T1000 (cell line): Measurements from ENCODE around the gene ARID1B.

Experiments
- DNase-seq: peaks from one replicate; lab custom pipeline; 2025; ENCODE audit warnings: mixed read lengths; lab: John Stamatoyannopoulos, UW

ARID1B gene

GRCh38 chr6:157054531-157054979, 277.4 kb downstream of the ARID1B start:
- no peak for DNase-seq

DNA sequence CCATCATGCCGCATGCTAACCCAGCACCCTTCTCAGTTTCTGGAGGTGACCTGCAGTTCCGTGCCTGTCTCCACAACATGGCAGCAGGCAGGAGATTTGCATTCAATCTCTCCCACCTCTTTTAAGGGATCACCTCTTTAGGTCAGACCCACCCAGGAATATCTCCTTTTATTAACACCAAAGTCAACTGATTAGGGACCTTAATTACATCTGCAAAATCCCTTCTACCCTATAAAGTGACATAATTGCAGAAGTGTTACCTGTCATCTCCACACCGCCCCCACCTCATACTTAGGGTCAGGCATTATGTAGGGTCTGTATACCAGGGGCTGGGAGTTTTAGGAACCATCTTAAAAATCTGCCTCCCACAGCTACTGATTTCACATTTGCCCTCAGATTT, 278.7 kb downstream of the ARID1B start:
- no peak for DNase-seq

DNA sequence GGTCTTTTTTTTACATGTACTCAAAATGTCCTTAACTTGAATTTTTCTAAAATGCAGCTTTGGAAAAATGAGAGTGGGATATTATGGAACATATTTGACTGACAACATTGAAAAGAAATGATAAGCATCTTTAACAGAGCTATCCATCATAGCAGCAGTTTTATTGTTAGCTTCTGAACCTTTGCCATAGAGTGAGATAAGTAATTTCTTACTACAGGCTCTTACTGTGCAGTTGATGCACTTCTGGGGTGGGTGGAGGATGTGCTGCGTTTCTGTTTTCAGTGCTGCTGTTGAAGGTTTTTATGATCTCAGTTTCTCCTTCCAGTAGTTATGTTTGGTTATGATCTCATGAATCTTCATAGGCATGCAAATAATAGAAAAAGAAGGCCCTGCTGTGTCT, 279.1 kb downstream of the ARID1B start:
- DNase-seq = no peak

DNA sequence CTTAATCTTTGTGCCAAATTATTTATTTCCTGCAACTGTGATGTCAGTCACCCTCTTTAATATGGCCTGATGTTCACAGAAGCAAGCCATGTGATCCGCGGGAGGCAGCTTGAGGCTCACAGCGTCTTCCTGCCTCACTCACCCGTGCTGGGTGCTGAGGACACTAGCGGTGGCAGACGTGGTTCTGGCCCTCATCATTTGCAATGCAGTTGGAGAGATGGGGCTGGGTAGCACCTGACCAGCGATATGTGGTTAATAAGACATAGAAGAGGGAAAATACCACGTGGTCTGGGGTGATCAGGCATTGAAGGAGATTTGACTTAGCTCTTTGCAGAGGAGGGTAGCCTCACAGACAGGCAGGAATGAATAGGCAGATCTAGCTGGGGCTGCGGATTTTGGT, 281.4 kb downstream of the ARID1B start:
- DNase-seq = no peak

- DNase-seq = no peak
Observed at GRCh38 chr6:157059781-157060180, 282.6 kb downstream of the ARID1B start.

DNA sequence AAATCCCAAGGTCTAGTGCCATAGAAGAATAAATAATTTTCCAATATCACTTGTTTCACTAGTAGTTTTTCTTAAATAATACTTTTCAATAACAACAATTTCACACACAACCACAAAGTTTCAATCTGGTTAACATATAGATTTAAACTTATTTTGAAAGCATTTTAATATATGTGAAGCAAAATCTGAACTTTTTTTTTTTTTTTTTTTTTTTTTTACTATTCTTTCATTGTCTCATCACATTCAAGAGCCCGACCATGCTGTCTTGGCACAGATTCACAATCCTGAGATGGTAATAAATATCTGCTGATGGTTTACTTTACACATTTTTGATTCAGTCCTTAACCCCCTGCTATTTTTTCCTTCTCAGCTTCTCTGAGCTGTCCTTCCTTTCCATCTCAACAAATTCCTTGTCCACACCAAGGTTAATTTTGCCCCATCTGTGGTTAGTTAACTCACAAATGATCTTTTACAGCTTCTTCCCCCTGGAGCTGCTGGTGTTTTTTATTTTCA, 283.3 kb downstream of the ARID1B start:
- no peak for DNase-seq

- no peak for DNase-seq
Observed at GRCh38 chr6:157061770-157062594, 284.8 kb downstream of the ARID1B start.

DNA sequence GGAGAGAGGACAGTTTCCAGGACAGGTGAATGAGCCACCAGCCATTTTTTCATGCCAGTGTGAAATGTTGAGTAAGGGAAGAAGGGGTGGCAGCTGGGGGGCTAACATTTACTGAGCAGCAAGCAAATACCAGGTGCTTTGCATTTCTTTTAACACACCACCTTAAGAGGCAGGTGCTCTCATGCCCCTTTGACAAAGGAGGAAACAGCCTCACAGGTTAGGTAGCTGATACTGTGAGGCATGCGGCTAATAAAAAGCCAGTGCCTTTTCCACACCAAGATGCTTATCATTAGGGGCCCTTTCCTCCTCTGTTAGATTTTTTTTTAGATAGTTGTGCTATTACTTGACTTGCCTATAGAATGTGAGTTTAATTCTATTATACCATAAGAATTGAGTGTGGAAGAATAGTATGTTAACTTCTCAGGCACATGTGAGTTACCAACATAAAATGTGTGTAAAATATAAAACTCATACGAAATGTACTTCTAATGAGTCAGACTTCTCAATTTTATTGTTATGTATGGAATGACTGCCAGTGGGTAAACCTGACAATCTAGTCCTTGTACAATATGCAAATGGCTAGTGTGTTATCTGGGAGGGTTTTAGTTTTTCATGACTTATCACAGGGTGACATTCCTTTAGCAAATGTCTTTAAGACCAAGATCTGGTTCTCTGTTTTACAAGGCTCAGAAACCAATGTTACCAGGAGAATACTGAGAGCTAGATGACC, 286.2 kb downstream of the ARID1B start:
- DNase-seq = no peak

GRCh38 chr6:157063923-157064322, 286.7 kb downstream of the ARID1B start:
- DNase-seq = no peak

DNA sequence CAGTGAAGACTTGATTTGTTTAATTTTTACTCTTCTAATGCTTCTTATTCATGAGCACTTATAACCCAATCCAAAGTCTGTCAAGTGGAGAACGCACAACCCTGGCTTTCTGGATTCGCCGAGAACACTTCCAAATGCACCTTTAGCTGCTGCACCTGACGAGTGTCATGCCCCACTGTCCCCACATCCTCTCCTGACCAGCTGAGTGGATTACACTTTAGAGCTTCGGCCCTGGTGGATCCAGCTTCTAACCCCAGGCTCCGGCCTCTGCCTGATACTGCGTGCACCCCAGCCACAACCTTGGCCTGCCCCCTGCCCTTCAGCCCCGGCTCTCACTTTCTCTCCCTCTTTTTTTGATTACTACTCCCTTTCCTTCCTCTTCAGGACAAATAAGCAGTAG, 287.3 kb downstream of the ARID1B start:
- DNase-seq = no peak

GRCh38 chr6:157065366-157065765, 288.2 kb downstream of the ARID1B start:
- no peak for DNase-seq

- DNase-seq = no peak
Observed at GRCh38 chr6:157066781-157067491, 289.8 kb downstream of the ARID1B start.

GRCh38 chr6:157067507-157067906, 290.3 kb downstream of the ARID1B start:
- no peak for DNase-seq

GRCh38 chr6:157068691-157069324, 291.6 kb downstream of the ARID1B start:
- DNase-seq = no peak

DNA sequence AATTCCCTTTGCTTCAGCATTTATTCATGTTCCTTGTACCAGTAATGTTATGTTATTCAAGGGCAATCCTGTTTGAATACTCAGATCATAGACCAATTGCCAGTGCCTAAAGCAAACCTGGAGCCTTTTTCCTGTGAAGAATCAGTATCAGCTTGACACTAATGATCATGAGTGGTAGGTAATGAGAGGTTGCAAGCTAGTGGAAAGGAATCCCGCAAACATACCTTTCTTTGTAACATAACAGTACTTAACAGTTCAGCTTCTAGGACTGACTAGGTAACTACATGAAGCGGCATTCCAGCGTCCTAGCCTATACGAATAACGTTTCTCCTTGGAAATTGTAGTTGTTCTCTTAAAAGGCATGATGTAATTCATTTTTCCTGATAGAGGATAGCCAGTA, 292.4 kb downstream of the ARID1B start:
- DNase-seq = no peak

DNA sequence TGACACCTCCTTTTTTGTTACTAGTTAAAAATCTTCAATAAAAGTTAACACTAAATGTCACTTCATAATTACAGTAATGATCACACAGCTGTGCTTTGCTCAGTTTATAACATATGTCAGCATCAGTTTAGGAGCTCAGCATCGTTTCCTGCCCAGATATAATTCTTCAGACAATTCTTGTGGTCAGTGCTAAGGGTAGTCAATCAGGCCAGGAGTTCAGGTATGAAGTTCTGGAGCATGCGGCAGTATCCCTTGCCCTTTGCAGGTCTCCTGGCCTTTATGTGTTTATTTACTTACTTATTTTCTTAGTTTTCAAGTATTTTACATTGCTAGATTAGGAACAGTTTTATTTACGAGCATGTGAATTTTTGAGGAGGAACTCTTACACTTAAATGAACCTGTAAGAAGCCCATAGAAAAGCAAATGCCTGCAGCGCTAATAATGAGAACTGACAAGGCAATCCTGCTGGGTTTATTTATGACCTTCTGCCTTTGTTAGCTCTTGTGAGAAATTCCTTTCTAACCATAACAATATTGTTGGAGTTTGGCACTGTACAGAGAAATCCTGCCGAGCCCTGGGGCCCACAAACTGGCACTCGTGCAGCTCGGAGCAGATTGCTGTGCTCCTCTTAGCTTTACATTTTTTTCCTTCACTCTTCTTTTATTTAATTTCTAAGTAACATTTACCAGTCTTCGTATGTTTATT, 293.4 kb downstream of the ARID1B start:
- no peak for DNase-seq

DNA sequence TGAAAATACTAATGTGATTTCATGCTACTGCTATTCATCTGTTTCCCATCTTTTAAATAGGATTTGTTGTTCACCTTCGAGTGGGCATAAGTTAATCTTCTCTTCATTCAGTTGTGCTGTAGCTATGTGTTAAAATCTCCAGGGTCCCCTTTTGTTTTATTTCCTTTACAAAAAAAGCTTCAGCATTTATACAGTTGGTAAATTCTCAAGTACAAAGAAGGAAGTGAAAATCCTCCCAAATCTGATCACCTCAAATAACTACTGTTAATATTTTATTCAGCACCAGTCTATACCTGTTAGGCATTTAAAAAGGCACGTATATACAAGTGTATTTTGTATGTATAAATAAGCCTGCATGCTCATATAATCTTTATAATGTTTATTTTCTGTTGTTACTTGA, 294.9 kb downstream of the ARID1B start:
- DNase-seq = no peak

- DNase-seq = no peak
Observed at GRCh38 chr6:157073596-157073995, 296.4 kb downstream of the ARID1B start.

GRCh38 chr6:157074969-157075368, 297.8 kb downstream of the ARID1B start:
- no peak for DNase-seq

DNA sequence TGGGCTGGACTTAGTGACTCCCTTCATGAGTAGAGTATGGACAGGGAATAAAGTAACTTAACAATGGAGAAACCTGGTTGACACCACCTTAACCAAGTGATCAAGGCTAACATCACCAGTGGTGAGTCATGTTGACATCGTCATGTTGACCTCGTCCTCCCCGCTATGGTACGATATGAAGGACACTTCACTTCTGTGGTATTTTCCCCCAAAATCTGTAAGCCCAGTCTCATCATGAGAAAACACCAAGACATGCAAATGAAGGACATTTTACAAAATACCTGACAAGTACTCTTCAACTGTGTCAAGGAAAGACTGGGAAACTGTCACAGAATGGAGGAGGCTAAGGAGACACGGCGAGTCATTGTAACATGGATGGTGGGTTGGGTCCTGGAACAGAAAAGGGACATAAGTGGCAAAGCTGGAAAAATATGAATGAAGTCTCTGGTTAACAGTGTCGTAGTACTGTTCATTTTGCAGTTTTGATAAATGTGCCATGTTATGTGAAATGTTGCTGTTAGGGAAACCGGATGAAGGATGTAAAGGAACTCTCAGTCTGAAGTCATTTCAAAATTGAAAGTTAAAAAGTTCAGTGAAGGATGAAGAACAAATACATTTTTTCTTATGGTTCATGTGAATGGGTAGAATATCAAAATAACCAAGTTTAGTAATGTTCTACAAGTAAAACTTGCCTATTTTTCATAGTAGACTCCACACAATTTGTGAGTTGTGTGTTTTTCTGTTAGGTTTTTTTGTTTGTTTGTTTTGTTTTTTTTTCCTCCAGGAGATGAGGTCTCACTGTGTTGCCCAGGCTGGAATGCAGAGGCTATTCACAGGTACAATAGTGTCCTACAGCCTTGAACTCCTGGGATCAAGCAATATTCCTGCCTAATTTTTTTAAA, 298.6 kb downstream of the ARID1B start:
- DNase-seq = no peak
